RWPE1 (cell line): ENCODE results near the gene ABLIM1.

Experiments used
- CTCF ChIA-PET: fragments of 350-600 bp; sonication (Branson Sonifier 250); formaldehyde crosslinking; extraction: SDS; loops from one replicate; lab custom pipeline; 2021; lab: Yijun Ruan, JAX
- POLR2A ChIA-PET: fragments of 400-600 bp; formaldehyde crosslinking; extraction: SDS; loops from one replicate; lab custom pipeline; 2020; ENCODE audit warnings: antibody characterized with exemption; ENCODE audit not compliant: low non-redundant PET; lab: Yijun Ruan, JAX
- DNase-seq: peaks from one replicate; pipeline ENCODE4 v3.0.0; 2012; ENCODE audit warnings: low spot score
- H3K27ac ChIP-seq: fragments of 450-650 bp; 2 replicates; pipeline ENCODE4 v1.5.1; 2017
- CTCF ChIP-seq: fragments of 450-650 bp; conservative IDR thresholded peaks from 2 replicates; pipeline ENCODE4 v1.5.1; 2017; ENCODE audit warnings: low read depth, mild to moderate bottlenecking

The ABLIM1 gene

GRCh38 chr10:114499116-114499515 lies 159.0 kb downstream of the ABLIM1 start:
- DNase-seq = no peak
- CTCF ChIA-PET = interaction anchor here (0.6 to 2.1 kb wide), 2 partner anchors 28 to 121 kb away, joined by 3 to 6 read pairs; no protein-coding TSS in a partner anchor
- H3K27ac ChIP-seq = no peak overlapping the region
- POLR2A ChIA-PET = no interaction called here
- no peak for TF ChIP-seq CTCF

- ChIA-PET CTCF (interaction anchor here (0.5 to 2.1 kb wide), 5 partner anchors 11 to 623 kb away, joined by 3 to 6 read pairs (median 3); no protein-coding TSS in a partner anchor), POLR2A (interaction anchor here (0.6 kb wide), 1 partner anchor 13 kb away, joined by 3 read pairs; no protein-coding TSS in a partner anchor)
- DNase-seq = no peak
- TF ChIP-seq CTCF = no peak
- no peak overlapping the region for H3K27ac ChIP-seq
Observed at GRCh38 chr10:114498413-114499111, 159.5 kb downstream of the ABLIM1 start.

- DNase-seq = no peak
- H3K27ac ChIP-seq = no peak overlapping the region
- no peak for TF ChIP-seq CTCF
- CTCF ChIA-PET = no interaction called here
- POLR2A ChIA-PET = no interaction called here
Observed at GRCh38 chr10:114495303-114495702, 162.8 kb downstream of the ABLIM1 start.

- ChIA-PET POLR2A (no interaction called here), CTCF (no interaction called here)
- DNase-seq = peak; percentile 32
- TF ChIP-seq CTCF = no peak
- no peak overlapping the region; the same call in 1 of the 2 replicates for H3K27ac ChIP-seq
Observed at GRCh38 chr10:114492351-114493037, 165.6 kb downstream of the ABLIM1 start.

GRCh38 chr10:114491933-114492332 lies 166.1 kb downstream of the ABLIM1 start:
- CTCF ChIA-PET = no interaction called here
- TF ChIP-seq CTCF = no peak
- DNase-seq = no peak
- peak overlapping the region; percentile 62 for H3K27ac ChIP-seq
- POLR2A ChIA-PET = no interaction called here

- POLR2A ChIA-PET = no interaction called here
- CTCF ChIA-PET = no interaction called here
- DNase-seq = no peak
- TF ChIP-seq CTCF = no peak
- peak overlapping the region; percentile 62; the same call in 1 of the 2 replicates for H3K27ac ChIP-seq
Observed at GRCh38 chr10:114491419-114491818, 166.7 kb downstream of the ABLIM1 start.
